ENCODE data around the gene F11.

F11 gene

DNA sequence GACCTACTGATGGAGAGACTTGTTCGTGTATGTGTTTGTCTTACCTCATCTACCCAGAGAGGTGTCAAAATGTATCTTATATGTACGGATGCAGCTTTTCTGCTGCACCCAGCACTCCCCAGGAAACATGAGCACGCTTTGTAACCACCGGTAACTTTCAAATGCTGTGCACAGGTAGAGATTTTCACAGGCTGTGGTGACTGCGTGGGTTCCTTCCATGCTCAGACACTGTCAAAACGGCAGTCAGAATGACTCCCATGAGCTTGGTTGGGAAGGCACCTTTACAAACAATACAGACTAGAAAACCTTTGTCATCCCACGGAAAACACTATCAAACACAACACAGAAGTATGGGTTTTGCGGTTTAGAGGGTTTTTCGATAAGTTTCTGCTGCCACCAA, 28.2 kb downstream of the F11 start:
- H3F3A ChIP-seq (ENCODE audit: insufficient read depth, low read length) = no peaks in the 10 kb centered on the region
- no peaks in the 10 kb centered on the region for H3K36me3 ChIP-seq (ENCODE audit: insufficient read depth, low read length)
- H3K4me3 ChIP-seq (ENCODE audit: low read depth, low read length, poor library complexity, severe bottlenecking) = no peak overlapping the region
- no peak overlapping the region for H3K27ac ChIP-seq (ENCODE audit: low read depth, low read length, poor library complexity, severe bottlenecking)
- TF ChIP-seq, protein P1, sequence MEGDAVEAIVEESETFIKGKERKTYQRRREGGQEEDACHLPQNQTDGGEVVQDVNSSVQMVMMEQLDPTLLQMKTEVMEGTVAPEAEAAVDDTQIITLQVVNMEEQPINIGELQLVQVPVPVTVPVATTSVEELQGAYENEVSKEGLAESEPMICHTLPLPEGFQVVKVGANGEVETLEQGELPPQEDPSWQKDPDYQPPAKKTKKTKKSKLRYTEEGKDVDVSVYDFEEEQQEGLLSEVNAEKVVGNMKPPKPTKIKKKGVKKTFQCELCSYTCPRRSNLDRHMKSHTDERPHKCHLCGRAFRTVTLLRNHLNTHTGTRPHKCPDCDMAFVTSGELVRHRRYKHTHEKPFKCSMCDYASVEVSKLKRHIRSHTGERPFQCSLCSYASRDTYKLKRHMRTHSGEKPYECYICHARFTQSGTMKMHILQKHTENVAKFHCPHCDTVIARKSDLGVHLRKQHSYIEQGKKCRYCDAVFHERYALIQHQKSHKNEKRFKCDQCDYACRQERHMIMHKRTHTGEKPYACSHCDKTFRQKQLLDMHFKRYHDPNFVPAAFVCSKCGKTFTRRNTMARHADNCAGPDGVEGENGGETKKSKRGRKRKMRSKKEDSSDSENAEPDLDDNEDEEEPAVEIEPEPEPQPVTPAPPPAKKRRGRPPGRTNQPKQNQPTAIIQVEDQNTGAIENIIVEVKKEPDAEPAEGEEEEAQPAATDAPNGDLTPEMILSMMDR (IDR thresholded peaks at IDR 0.05; ENCODE audit: low read length) = no peak
- no peak for TF ChIP-seq EZH2 (IDR thresholded peaks at IDR 0.05; ENCODE audit: borderline replicate concordance, low read length)
- peaks cover 3% of the 10 kb centered on the region for H3K4me1 ChIP-seq (ENCODE audit: insufficient read depth, low read length, severe bottlenecking)
- no peak overlapping the region for H3K4me2 ChIP-seq (ENCODE audit: low read length)
- H4K20me1 ChIP-seq (ENCODE audit: insufficient read depth, low read length) = no peaks in the 10 kb centered on the region
- no peaks in the 10 kb centered on the region for H3K9me3 ChIP-seq (ENCODE audit: low read length)
- H3K79me2 ChIP-seq (ENCODE audit: insufficient read depth, low read length) = no peaks in the 10 kb centered on the region
- no peaks in the 10 kb centered on the region for H3K9me2 ChIP-seq (ENCODE audit: low read depth, low read length)
- H3K9ac ChIP-seq (ENCODE audit: low read length) = no peak overlapping the region
- H2AFZ ChIP-seq (ENCODE audit: low read length) = no peak overlapping the region
- no peaks in the 10 kb centered on the region for H3K27me3 ChIP-seq (ENCODE audit: insufficient read depth, low read length)

DNA sequence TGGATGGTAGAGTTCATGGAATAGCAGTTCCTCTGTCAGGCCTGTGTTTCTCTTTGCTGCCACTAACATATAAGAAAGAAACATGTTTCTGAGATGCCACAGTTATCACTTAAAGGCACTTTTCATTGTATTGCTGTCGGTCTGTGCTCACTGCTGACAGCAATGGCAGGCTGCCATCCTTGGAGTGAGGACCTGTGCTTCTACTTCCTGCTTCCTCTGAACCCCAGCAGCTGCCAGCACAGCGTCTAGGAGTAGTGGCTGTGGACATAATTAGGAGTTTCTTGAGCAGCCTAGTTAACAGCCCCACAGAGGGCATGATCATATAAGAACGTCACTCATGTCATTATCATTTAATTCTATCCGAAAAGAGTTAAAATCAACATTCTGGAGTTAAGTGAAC, 30.5 kb downstream of the F11 start:
- Histone ChIP-seq H3K79me2 (ENCODE audit: insufficient read depth, low read length) (no peaks in the 10 kb centered on the region), H3K9me3 (ENCODE audit: low read length) (no peaks in the 10 kb centered on the region), H3K9me2 (ENCODE audit: low read depth, low read length) (no peaks in the 10 kb centered on the region), H3F3A (ENCODE audit: insufficient read depth, low read length) (no peaks in the 10 kb centered on the region), H3K4me2 (ENCODE audit: low read length) (no peak overlapping the region), H3K4me3 (ENCODE audit: low read depth, low read length, poor library complexity, severe bottlenecking) (no peak overlapping the region), H4K20me1 (ENCODE audit: insufficient read depth, low read length) (no peaks in the 10 kb centered on the region), H3K36me3 (ENCODE audit: insufficient read depth, low read length) (no peaks in the 10 kb centered on the region), H3K9ac (ENCODE audit: low read length) (no peak overlapping the region), H3K27me3 (ENCODE audit: insufficient read depth, low read length) (no peaks in the 10 kb centered on the region), H2AFZ (ENCODE audit: low read length) (no peak overlapping the region), H3K4me1 (ENCODE audit: insufficient read depth, low read length, severe bottlenecking) (peaks cover 3% of the 10 kb centered on the region), H3K27ac (ENCODE audit: low read depth, low read length, poor library complexity, severe bottlenecking) (no peak overlapping the region)
- TF ChIP-seq, protein P1 (IDR thresholded peaks at IDR 0.05; ENCODE audit: low read length) = no peak
- TF ChIP-seq EZH2 (IDR thresholded peaks at IDR 0.05; ENCODE audit: borderline replicate concordance, low read length) = no peak

DNA sequence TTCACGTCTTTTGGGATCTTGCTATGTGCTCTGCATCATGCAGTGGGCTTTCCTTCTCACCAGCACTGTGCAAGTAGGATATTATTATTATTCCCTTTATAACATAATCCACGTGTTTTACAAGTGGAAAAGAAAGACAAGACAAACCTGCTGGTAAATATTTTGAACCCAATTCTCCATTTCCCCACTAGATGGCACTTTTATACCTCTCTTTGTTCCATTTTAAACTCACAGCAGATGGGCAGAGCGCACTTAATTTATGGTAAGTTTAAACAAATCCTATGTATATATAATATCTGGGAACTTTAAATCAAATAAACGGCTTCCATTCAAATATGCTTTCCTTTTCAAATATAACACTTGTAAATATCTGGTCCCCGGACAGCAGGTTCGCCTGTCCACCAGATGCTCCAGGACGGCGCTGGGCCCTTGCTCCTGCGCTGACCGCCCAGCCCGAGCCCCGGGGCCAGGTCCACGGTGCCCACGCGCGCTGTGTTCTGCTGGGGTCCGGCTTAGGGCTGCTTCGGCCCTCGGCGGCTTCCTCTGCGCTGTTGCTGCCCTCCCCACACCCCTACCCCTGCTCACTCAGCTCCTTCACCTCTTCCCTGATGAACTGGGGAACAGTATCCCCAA, 31.1 kb downstream of the F11 start:
- H3K27me3 ChIP-seq (ENCODE audit: insufficient read depth, low read length) = no peaks in the 10 kb centered on the region
- H3K4me3 ChIP-seq (ENCODE audit: low read depth, low read length, poor library complexity, severe bottlenecking) = no peak overlapping the region
- no peaks in the 10 kb centered on the region for H3K36me3 ChIP-seq (ENCODE audit: insufficient read depth, low read length)
- no peak overlapping the region for H3K9ac ChIP-seq (ENCODE audit: low read length)
- no peaks in the 10 kb centered on the region for H3F3A ChIP-seq (ENCODE audit: insufficient read depth, low read length)
- TF ChIP-seq EZH2 (IDR thresholded peaks at IDR 0.05; ENCODE audit: borderline replicate concordance, low read length) = no peak
- TF ChIP-seq, protein P1 (IDR thresholded peaks at IDR 0.05; ENCODE audit: low read length) = peak; percentile 77
- H3K27ac ChIP-seq (ENCODE audit: low read depth, low read length, poor library complexity, severe bottlenecking) = no peak overlapping the region
- H2AFZ ChIP-seq (ENCODE audit: low read length) = no peak overlapping the region
- H3K9me3 ChIP-seq (ENCODE audit: low read length) = no peaks in the 10 kb centered on the region
- H4K20me1 ChIP-seq (ENCODE audit: insufficient read depth, low read length) = no peaks in the 10 kb centered on the region
- no peaks in the 10 kb centered on the region for H3K79me2 ChIP-seq (ENCODE audit: insufficient read depth, low read length)
- H3K4me2 ChIP-seq (ENCODE audit: low read length) = no peak overlapping the region
- peaks cover 3% of the 10 kb centered on the region for H3K4me1 ChIP-seq (ENCODE audit: insufficient read depth, low read length, severe bottlenecking)
- H3K9me2 ChIP-seq (ENCODE audit: low read depth, low read length) = no peaks in the 10 kb centered on the region

Measured in OCI-LY1 (cell line).